GM12892 (cell line): ENCODE results near the gene THRB.

Experiments used
- POLR2A ChIP-seq: IDR thresholded peaks from 2 replicates; pipeline ENCODE4 v1.6.1; 2011; ENCODE audit warnings: low read depth, low read length, control low read depth
- POLR2AphosphoS5 ChIP-seq: IDR thresholded peaks from 2 replicates; pipeline ENCODE4 v1.6.1; 2011; ENCODE audit warnings: low read depth, low read length, control low read depth
- TAF1 ChIP-seq: IDR thresholded peaks from 2 replicates; pipeline ENCODE4 v1.6.1; 2011; ENCODE audit warnings: low read depth, mild to moderate bottlenecking, control low read depth, low read length, borderline replicate concordance

- TF ChIP-seq TAF1 (no peak), POLR2A (no peak), POLR2AphosphoS5 (no peak)
Measured at GRCh38 chr3:24161841-24162240, 332.8 kb downstream of the THRB start.
